ENCODE measurements around the gene SLC15A4.
"Not testable (repeated sequence)": the region's sequence is repeated elsewhere in the genome, so short reads cannot be mapped to it uniquely, and the experiment has no call there.

The SLC15A4 gene

GRCh38 chr12:128852885-128853599, 29.3 kb upstream of the SLC15A4 start, which contains the start of gene GLT1D1:
Gene GLT1D1, plus strand, starts transcription at chr12:128853478. Its CDS starts 104 bp downstream, at chr12:128853582.
- no peak for DNase-seq
- H3K79me2 ChIP-seq (ENCODE audit: low read length) = no peaks in the 10 kb centered on the region
- no peaks in the 10 kb centered on the region for H3F3A ChIP-seq (ENCODE audit: insufficient read depth, low read length)
- H3K4me1 ChIP-seq (ENCODE audit: low read length) = no peaks in the 10 kb centered on the region
- H3K9ac ChIP-seq (ENCODE audit: low read length) = no peak within 1 kb of the TSS
- no peaks in the 10 kb centered on the region for H3K9me2 ChIP-seq (replicated peaks; ENCODE audit: insufficient read depth, low read length)
- no peaks in the 10 kb centered on the region for H3K36me3 ChIP-seq (replicated peaks; ENCODE audit: insufficient read depth, low read length)
- H3K27me3 ChIP-seq (replicated peaks; ENCODE audit: insufficient read depth, low read length) = no peaks in the 10 kb centered on the region
- TF ChIP-seq EZH2phosphoT487 (IDR thresholded peaks at IDR 0.05; ENCODE audit: low read length) = no peak
- TF ChIP-seq EZH2 (optimal IDR thresholded peaks at IDR 0.05; ENCODE audit: low read depth, low read length) = no peak
- no peak for TF ChIP-seq CTCF (IDR thresholded peaks at IDR 0.05; ENCODE audit: low read length)
- no peak within 1 kb of the TSS for H3K27ac ChIP-seq (ENCODE audit: low read length)
- no peak within 1 kb of the TSS for H3K4me2 ChIP-seq (ENCODE audit: low read depth, low read length)
- H3K9me3 ChIP-seq (replicated peaks; ENCODE audit: insufficient read depth, low read length) = no peaks in the 10 kb centered on the region
- H3K4me3 ChIP-seq (ENCODE audit: low read length) = no peak within 1 kb of the TSS
- no peaks in the 10 kb centered on the region for H4K20me1 ChIP-seq (ENCODE audit: insufficient read depth, low read length)
- no peak within 1 kb of the TSS for H2AFZ ChIP-seq (ENCODE audit: low read length)

GRCh38 chr12:128852026-128852698, 28.4 kb upstream of the SLC15A4 start:
- Histone ChIP-seq H3K9me3 (replicated peaks; ENCODE audit: insufficient read depth, low read length) (no peaks in the 10 kb centered on the region), H3K36me3 (replicated peaks; ENCODE audit: insufficient read depth, low read length) (no peaks in the 10 kb centered on the region), H3K9ac (ENCODE audit: low read length) (no peak overlapping the region), H3K4me2 (ENCODE audit: low read depth, low read length) (no peak overlapping the region), H3K4me1 (ENCODE audit: low read length) (no peaks in the 10 kb centered on the region), H3K9me2 (replicated peaks; ENCODE audit: insufficient read depth, low read length) (no peaks in the 10 kb centered on the region), H3F3A (ENCODE audit: insufficient read depth, low read length) (no peaks in the 10 kb centered on the region), H3K4me3 (ENCODE audit: low read length) (no peak overlapping the region), H3K27ac (ENCODE audit: low read length) (no peak overlapping the region), H3K79me2 (ENCODE audit: low read length) (no peaks in the 10 kb centered on the region), H2AFZ (ENCODE audit: low read length) (no peak overlapping the region), H3K27me3 (replicated peaks; ENCODE audit: insufficient read depth, low read length) (no peaks in the 10 kb centered on the region), H4K20me1 (ENCODE audit: insufficient read depth, low read length) (no peaks in the 10 kb centered on the region)
- DNase-seq = no peak
- TF ChIP-seq EZH2phosphoT487 (IDR thresholded peaks at IDR 0.05; ENCODE audit: low read length) = no peak
- TF ChIP-seq EZH2 (optimal IDR thresholded peaks at IDR 0.05; ENCODE audit: low read depth, low read length) = no peak
- no peak for TF ChIP-seq CTCF (IDR thresholded peaks at IDR 0.05; ENCODE audit: low read length)

GRCh38 chr12:128851429-128851828, 27.7 kb upstream of the SLC15A4 start:
- not testable (repeated sequence) for H3K9ac ChIP-seq (ENCODE audit: low read length); H3F3A ChIP-seq (ENCODE audit: insufficient read depth, low read length); H3K27me3 ChIP-seq (replicated peaks; ENCODE audit: insufficient read depth, low read length); H3K4me1 ChIP-seq (ENCODE audit: low read length); H3K9me2 ChIP-seq (replicated peaks; ENCODE audit: insufficient read depth, low read length); H3K4me3 ChIP-seq (ENCODE audit: low read length); H3K9me3 ChIP-seq (replicated peaks; ENCODE audit: insufficient read depth, low read length); H3K4me2 ChIP-seq (ENCODE audit: low read depth, low read length); H4K20me1 ChIP-seq (ENCODE audit: insufficient read depth, low read length); H3K27ac ChIP-seq (ENCODE audit: low read length); H3K79me2 ChIP-seq (ENCODE audit: low read length); H2AFZ ChIP-seq (ENCODE audit: low read length); DNase-seq; H3K36me3 ChIP-seq (replicated peaks; ENCODE audit: insufficient read depth, low read length)

- Histone ChIP-seq H3K9ac (ENCODE audit: low read length) (no peak overlapping the region), H3K4me3 (ENCODE audit: low read length) (no peak overlapping the region), H3K4me2 (ENCODE audit: low read depth, low read length) (no peak overlapping the region), H4K20me1 (ENCODE audit: insufficient read depth, low read length) (no peaks in the 10 kb centered on the region), H3K36me3 (replicated peaks; ENCODE audit: insufficient read depth, low read length) (no peaks in the 10 kb centered on the region), H3F3A (ENCODE audit: insufficient read depth, low read length) (no peaks in the 10 kb centered on the region), H3K9me2 (replicated peaks; ENCODE audit: insufficient read depth, low read length) (no peaks in the 10 kb centered on the region), H3K79me2 (ENCODE audit: low read length) (no peaks in the 10 kb centered on the region), H3K9me3 (replicated peaks; ENCODE audit: insufficient read depth, low read length) (no peaks in the 10 kb centered on the region), H3K27ac (ENCODE audit: low read length) (no peak overlapping the region), H3K4me1 (ENCODE audit: low read length) (no peaks in the 10 kb centered on the region), H3K27me3 (replicated peaks; ENCODE audit: insufficient read depth, low read length) (no peaks in the 10 kb centered on the region), H2AFZ (ENCODE audit: low read length) (no peak overlapping the region)
- no peak for DNase-seq
- TF ChIP-seq EZH2 (optimal IDR thresholded peaks at IDR 0.05; ENCODE audit: low read depth, low read length) (no peak), EZH2phosphoT487 (IDR thresholded peaks at IDR 0.05; ENCODE audit: low read length) (no peak), CTCF (IDR thresholded peaks at IDR 0.05; ENCODE audit: low read length) (no peak)
Observed at GRCh38 chr12:128850400-128850799, 26.6 kb upstream of the SLC15A4 start.

- not testable (repeated sequence) for H4K20me1 ChIP-seq (ENCODE audit: insufficient read depth, low read length); H3K36me3 ChIP-seq (replicated peaks; ENCODE audit: insufficient read depth, low read length); H3K9me3 ChIP-seq (replicated peaks; ENCODE audit: insufficient read depth, low read length); H3F3A ChIP-seq (ENCODE audit: insufficient read depth, low read length); H3K79me2 ChIP-seq (ENCODE audit: low read length); H3K9ac ChIP-seq (ENCODE audit: low read length); H3K4me1 ChIP-seq (ENCODE audit: low read length); H2AFZ ChIP-seq (ENCODE audit: low read length); H3K4me3 ChIP-seq (ENCODE audit: low read length); DNase-seq; H3K27me3 ChIP-seq (replicated peaks; ENCODE audit: insufficient read depth, low read length); H3K4me2 ChIP-seq (ENCODE audit: low read depth, low read length); H3K27ac ChIP-seq (ENCODE audit: low read length); H3K9me2 ChIP-seq (replicated peaks; ENCODE audit: insufficient read depth, low read length)
Observed at GRCh38 chr12:128849806-128850205, 26.0 kb upstream of the SLC15A4 start.
